ENCODE data around the gene RADIL. TPM values are rescaled to one million over a fixed set of nuclear protein-coding genes. Genes with fewer than 3 reads are reported as not detected.

Gene RADIL
- total RNA-seq, 2 experiments from 2014 or later: 0.05 TPM; not detected in 1

DNA sequence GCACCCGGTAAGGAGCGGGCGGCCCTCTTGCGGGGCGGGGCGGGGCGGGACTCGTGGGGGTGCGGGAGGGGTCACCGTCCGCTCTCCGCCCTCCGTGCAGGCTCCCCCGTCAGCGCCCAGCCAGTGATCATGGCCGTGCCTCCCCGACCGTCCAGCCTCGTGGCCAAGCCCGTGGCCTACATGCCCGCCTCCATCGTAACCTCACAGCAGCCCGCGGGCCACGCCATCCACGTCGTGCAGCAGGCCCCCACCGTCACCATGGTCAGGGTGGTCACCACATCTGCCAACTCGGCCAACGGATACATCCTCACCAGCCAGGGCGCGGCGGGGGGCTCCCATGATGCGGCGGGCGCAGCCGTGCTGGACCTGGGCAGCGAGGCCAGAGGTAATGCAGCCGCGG, 124.3 kb downstream of the RADIL start:
- no peaks in the 10 kb centered on the region for H3K9me3 Mint-ChIP-seq
- H3K27ac Mint-ChIP-seq: no peak overlapping the region
- peaks cover 36% of the 10 kb centered on the region for H3K36me3 Mint-ChIP-seq (ENCODE audit: low read depth)
- H3K4me1 Mint-ChIP-seq: no peaks in the 10 kb centered on the region
- ChIA-PET POLR2A (no interaction called here), CTCF (no interaction called here)
- H3K4me3 Mint-ChIP-seq: no peak overlapping the region
- no peaks in the 10 kb centered on the region for H3K27me3 Mint-ChIP-seq
- DNase-seq: no peak

DNA sequence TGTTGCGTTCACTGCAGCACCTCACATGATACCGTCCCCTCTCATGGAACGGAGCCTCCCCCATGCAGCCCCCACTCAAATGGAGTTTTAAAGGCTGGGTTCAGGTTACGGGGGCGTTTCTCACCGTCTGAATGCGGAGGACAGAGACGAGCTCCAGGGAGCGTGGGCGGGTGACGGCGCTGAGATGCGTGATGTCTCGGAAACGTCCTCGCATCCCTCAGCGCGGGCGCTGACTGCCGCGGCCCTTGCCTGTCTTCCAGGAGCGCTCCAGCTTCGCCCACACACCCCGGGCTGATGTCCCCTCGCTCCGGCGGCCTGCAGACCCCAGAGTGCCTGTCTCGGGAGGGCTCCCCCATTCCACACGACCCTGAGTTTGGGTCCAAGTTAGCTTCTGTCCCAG, 124.7 kb downstream of the RADIL start:
- Mint-ChIP-seq H3K27ac (no peak overlapping the region), H3K36me3 (ENCODE audit: low read depth) (peaks cover 36% of the 10 kb centered on the region), H3K4me3 (no peak overlapping the region), H3K4me1 (peaks cover 1% of the 10 kb centered on the region), H3K27me3 (no peaks in the 10 kb centered on the region), H3K9me3 (no peaks in the 10 kb centered on the region)
- ChIA-PET CTCF (interaction anchor here (0.9 kb wide), 2 partner anchors 147 to 149 kb away, joined by 3 to 4 read pairs; no protein-coding TSS in a partner anchor), POLR2A (interaction anchor here (1.3 kb wide), 1 partner anchor 16 kb away, joined by 8 read pairs; the partner anchor contains the start of gene AP5Z1)
- DNase-seq: no peak

DNA sequence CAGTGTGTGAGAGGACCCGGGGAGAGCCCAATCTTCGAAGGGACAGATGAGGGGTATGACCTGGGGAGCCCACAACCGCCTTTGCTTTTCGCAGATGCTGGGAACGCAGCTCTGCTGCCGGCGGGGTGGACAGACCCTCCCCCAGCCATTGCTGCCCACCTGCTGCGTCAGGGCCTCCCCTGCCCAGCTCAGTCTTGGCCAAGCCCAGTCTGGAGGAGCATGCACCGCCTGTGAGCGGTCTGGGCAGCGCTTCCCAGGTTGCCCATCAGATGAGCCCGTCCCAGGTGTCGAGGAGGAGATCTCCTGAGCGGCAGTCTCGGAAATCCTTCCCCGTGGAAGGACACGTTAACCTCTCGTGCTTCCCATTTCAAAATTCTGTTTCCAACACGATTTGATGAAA, 125.4 kb downstream of the RADIL start:
- Mint-ChIP-seq H3K4me3 (no peak overlapping the region), H3K27ac (no peak overlapping the region), H3K9me3 (no peaks in the 10 kb centered on the region), H3K27me3 (no peaks in the 10 kb centered on the region), H3K4me1 (peaks cover 7% of the 10 kb centered on the region), H3K36me3 (ENCODE audit: low read depth) (peaks cover 36% of the 10 kb centered on the region)
- CTCF ChIA-PET: interaction anchor here (0.9 kb wide), 3 partner anchors 12 to 148 kb away, joined by 3 to 4 read pairs (median 3); no protein-coding TSS in a partner anchor
- DNase-seq: no peak
- POLR2A ChIA-PET: interaction anchor here (1.3 kb wide), 1 partner anchor 17 kb away, joined by 8 read pairs; the partner anchor contains the start of gene AP5Z1

DNA sequence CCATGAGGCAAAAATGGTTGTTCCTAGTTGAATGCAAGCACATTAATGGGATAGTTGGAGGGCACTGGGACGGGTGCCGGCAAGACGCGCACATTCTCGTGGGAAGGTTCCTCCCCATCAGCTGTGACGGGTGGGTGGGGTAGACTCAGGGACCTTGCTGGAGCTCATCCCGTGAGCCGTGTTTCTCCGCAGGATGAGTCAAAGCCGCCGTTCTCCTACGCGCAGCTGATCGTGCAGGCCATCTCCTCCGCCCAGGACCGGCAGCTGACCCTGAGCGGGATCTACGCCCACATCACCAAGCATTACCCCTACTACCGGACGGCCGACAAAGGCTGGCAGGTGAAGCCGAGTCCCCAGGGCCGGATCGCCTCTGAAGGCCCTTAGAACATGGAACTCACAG, 128.5 kb downstream of the RADIL start:
- POLR2A ChIA-PET: interaction anchor here (1.0 to 2.8 kb wide), 3 partner anchors 9 to 20 kb away, joined by 3 to 16 read pairs (median 8); partner anchors contain the start of gene AP5Z1
- no peaks in the 10 kb centered on the region for H3K27me3 Mint-ChIP-seq

DNA sequence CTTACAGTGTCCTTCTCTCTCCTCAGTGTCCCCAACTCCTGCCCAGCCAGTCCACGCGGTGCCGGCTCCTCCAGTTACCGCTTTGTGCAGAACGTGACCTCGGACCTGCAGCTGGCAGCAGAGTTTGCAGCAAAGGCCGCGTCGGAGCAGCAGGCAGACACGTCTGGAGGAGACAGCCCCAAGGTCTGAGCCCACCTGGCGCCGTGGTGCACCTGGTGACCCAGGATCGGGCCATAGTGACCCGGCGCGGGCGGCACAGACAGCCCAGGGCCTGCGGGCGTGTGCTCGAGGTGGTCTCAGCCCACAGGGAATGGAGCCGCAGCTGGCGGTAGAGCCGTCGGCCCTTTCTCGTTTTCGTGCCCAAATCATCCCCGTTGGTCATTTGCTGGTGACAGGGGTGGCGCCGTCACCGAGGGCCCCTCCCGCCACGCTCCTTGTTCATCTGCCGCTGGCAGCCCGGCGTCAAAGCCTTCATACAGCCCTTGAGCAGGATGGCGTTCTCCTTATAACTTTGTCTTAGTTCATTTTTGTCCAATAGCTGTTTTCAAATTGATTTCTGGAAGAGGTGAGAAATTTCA, 129.0 kb downstream of the RADIL start:
- Mint-ChIP-seq H3K4me1 (peaks cover 14% of the 10 kb centered on the region), H3K36me3 (ENCODE audit: low read depth) (peaks cover 21% of the 10 kb centered on the region), H3K4me3 (no peak overlapping the region), H3K27ac (no peak overlapping the region), H3K9me3 (no peaks in the 10 kb centered on the region), H3K27me3 (no peaks in the 10 kb centered on the region)
- DNase-seq: no peak
- POLR2A ChIA-PET: interaction anchor here (1.0 to 2.8 kb wide), 3 partner anchors 8 to 21 kb away, joined by 3 to 16 read pairs (median 8); partner anchors contain the start of gene AP5Z1
- CTCF ChIA-PET: interaction anchor here (0.5 to 2.3 kb wide), 6 partner anchors 8 to 1239 kb away, joined by 3 to 10 read pairs (median 4); partner anchors contain the start of gene AP5Z1

More for the DNA sequence above, 128.5 kb downstream of the RADIL start:
- Mint-ChIP-seq H3K36me3 (ENCODE audit: low read depth) (peaks cover 26% of the 10 kb centered on the region), H3K9me3 (no peaks in the 10 kb centered on the region), H3K27ac (no peak overlapping the region), H3K4me3 (no peak overlapping the region), H3K4me1 (peaks cover 14% of the 10 kb centered on the region)
- CTCF ChIA-PET: interaction anchor here (0.5 to 2.3 kb wide), 5 partner anchors 9 to 1239 kb away, joined by 3 to 10 read pairs (median 3); partner anchors contain the start of gene AP5Z1
- DNase-seq: no peak

DNA sequence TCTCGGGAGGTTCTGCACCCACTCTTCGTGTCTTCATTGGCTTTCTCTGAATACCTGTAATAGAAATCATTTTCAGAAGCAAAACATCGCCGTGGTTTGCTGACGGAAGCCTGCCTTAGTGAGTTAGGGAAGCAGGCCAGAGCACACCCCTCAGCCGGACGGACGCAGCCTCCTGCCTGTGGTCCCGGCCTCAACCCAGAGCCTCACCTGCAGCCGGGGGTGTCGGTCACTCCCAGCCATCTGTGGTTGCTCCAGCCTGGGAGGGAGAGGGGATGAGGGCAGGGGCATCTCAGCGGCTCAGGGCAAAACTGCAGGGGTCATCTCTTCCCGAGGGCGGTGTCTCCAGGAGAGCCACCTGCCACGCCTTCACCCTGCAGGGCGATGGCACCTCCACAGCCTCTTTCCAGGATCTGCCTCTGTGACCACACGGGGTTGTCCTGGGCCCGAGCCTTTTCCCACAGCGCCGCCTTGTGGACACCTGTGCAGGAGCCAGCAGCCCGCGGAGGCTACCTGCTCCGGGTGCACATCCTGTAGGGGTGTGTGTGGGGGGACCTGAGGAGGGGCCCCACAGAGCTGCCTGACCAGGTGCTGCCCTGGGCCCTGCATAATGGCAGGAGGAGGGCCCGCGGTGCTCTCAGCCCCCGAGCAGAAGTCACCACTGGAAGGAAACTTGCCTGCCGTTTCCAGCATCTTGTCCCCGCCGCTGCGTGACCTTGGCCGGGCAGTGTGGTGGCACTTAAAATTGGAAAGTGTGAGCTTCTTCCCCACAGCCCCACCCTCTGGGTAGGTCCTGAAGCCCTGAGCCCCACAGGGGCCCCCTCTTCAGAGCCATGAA, 129.7 kb downstream of the RADIL start:
- Mint-ChIP-seq H3K4me3 (no peak overlapping the region), H3K27me3 (no peaks in the 10 kb centered on the region), H3K4me1 (peaks cover 17% of the 10 kb centered on the region), H3K9me3 (no peaks in the 10 kb centered on the region), H3K36me3 (ENCODE audit: low read depth) (peaks cover 22% of the 10 kb centered on the region), H3K27ac (no peak overlapping the region)
- ChIA-PET POLR2A (interaction anchor here (1.0 to 2.8 kb wide), 2 partner anchors 21 to 112 kb away, joined by 3 to 16 read pairs; partner anchors contain the start of gene AP5Z1), CTCF (interaction anchor here (0.7 to 2.3 kb wide), 7 partner anchors 8 to 142 kb away, joined by 3 to 10 read pairs (median 3); partner anchors contain the start of gene AP5Z1)
- DNase-seq: peak; percentile 86

DNA sequence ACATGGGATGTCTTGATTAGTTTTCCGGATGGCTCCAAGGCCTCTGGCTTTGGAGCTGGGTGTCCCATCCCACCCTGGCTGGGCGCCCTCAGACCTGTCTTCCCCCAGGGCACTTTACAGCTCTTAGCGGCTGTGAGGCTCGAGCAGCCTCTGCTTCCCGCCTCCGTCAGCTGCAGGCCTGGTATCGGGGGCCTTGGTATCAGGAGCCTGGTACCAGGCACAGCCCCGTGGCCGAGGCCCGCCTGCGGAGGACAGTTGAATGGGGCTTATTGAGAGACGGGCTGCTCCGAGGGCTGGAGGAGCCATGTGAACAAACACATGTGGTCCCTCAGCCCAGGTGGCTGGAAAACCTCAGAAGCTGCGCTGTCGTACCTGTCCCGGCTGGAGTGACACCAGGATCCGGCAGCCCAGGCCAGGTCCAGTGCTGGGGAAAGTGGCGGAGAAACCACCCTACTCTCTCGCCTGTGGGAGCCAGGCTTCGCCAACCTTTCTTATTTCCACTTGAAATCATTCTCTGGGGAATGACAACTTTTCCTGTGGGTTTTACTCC, 132.0 kb downstream of the RADIL start:
- H3K36me3 Mint-ChIP-seq (ENCODE audit: low read depth): peaks cover 28% of the 10 kb centered on the region
- POLR2A ChIA-PET: no interaction called here
- no peaks in the 10 kb centered on the region for H3K27me3 Mint-ChIP-seq
- no peak for DNase-seq
- peaks cover 38% of the 10 kb centered on the region for H3K4me1 Mint-ChIP-seq
- CTCF ChIA-PET: no interaction called here
- H3K27ac Mint-ChIP-seq: no peak overlapping the region
- no peaks in the 10 kb centered on the region for H3K9me3 Mint-ChIP-seq
- H3K4me3 Mint-ChIP-seq: no peak overlapping the region

DNA sequence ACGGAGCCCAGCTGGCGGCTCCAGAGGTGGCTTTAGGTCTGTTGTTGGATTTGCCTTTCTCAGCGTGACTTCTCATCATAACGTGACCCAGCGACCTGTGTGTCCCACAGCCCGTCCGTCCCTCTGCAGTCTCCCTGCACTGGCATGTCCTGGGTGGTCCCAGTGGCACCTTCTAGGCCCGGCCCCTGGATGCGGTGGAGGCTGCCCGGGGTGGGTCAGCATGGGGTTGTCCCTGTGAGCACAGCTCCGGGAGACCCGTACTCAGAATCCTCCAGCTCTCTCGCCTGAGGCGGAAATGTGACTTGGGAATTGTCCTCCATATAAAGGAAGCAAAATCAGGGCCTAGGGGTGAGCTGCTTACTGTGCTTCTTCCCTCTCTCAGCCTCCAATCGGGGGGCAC, 133.7 kb downstream of the RADIL start:
- Mint-ChIP-seq H3K36me3 (ENCODE audit: low read depth) (peaks cover 26% of the 10 kb centered on the region), H3K9me3 (no peaks in the 10 kb centered on the region), H3K27ac (no peak overlapping the region), H3K4me3 (no peak overlapping the region), H3K27me3 (no peaks in the 10 kb centered on the region), H3K4me1 (peaks cover 51% of the 10 kb centered on the region)
- CTCF ChIA-PET: no interaction called here
- DNase-seq: no peak
- POLR2A ChIA-PET: interaction anchor here (1.1 to 8.0 kb wide), 2 partner anchors 25 to 108 kb away, joined by 4 to 79 read pairs; partner anchors contain the start of gene AP5Z1

DNA sequence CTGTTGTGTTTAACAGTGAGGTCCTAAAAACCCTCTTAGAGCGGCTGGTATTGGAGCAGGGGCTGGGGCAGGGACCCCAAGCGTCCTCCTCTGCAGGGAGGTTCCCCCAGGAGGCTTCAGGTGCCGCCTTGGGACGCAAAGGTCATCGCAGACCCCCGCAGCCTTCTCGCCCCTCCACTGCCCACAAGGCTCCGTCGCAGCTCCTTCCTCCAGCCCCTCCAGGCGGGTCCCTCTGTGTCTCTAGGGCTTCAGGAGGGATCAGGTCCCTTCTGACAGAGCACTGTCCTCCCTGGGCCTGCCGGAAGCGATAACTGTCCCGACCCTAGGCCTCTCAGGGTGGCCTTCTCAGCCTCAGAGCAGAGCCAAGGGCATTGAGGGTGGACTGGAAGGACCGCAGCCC, 134.2 kb downstream of the RADIL start:
- POLR2A ChIA-PET: interaction anchor here (1.1 to 8.0 kb wide), 2 partner anchors 26 to 108 kb away, joined by 4 to 79 read pairs; partner anchors contain the start of gene AP5Z1
- no peak overlapping the region for H3K4me3 Mint-ChIP-seq
- H3K27me3 Mint-ChIP-seq: no peaks in the 10 kb centered on the region
- CTCF ChIA-PET: no interaction called here
- no peak overlapping the region for H3K27ac Mint-ChIP-seq
- no peaks in the 10 kb centered on the region for H3K9me3 Mint-ChIP-seq
- peaks cover 24% of the 10 kb centered on the region for H3K36me3 Mint-ChIP-seq (ENCODE audit: low read depth)
- H3K4me1 Mint-ChIP-seq: peaks cover 55% of the 10 kb centered on the region
- DNase-seq: no peak

Other genes starting within 250 kb of the RADIL start
- 10 to 100 TPM; 32.7 to 33.2 TPM for gene FOXK1, start 201.4 kb downstream of the RADIL start, total RNA-seq
- gene AP5Z1, start 108.1 kb downstream of the RADIL start, total RNA-seq: 10 to 100 TPM; 57.5 to 60.6 TPM
- not detected for gene PAPOLB, start 21.7 kb downstream of the RADIL start, total RNA-seq
- gene MMD2, start 75.5 kb upstream of the RADIL start, total RNA-seq: not detected
- gene RBAK, start 162.1 kb upstream of the RADIL start, total RNA-seq: 10 to 100 TPM; 11.7 to 12.5 TPM

All from activated CD4-positive, alpha-beta memory T cell treated with anti-CD3 and anti-CD28 coated beads, Interleukin-2, amount 10 ng/mL, durations not matched to agents 7 days and 5 days (primary cell).